Hepatocyte (in vitro differentiated cells): ENCODE results near the gene DSCAML1. TPM values are rescaled to one million over a fixed set of nuclear protein-coding genes. Genes with fewer than 3 reads are reported as not detected.

Experiments used
- DNase-seq: peaks from one replicate; pipeline ENCODE4 v3.0.0-alpha.2; 2016; ENCODE audit warnings: low spot score
- H2AFZ ChIP-seq: fragments of 200-600 bp; sonication (generic); 2 replicates; pipeline ENCODE4 v1.6.0; 2016; ENCODE audit warnings: antibody characterized with exemption, mild to moderate bottlenecking
- H3K27ac ChIP-seq: fragments of 200-600 bp; sonication (generic); 2 replicates; pipeline ENCODE4 v1.5.1; 2016; ENCODE audit warnings: mild to moderate bottlenecking
- H3K27me3 ChIP-seq: fragments of 200-600 bp; sonication (generic); 2 replicates; pipeline ENCODE4 v1.6.1; 2016
- H3K36me3 ChIP-seq: fragments of 200-600 bp; sonication (generic); replicated peaks from 2 replicates; pipeline ENCODE4 v1.5.1; 2016; ENCODE audit warnings: low read depth; ENCODE audit not compliant: insufficient read depth
- H3K4me1 ChIP-seq: fragments of 200-600 bp; sonication (generic); 2 replicates; pipeline ENCODE4 v1.5.1; 2016; ENCODE audit warnings: mild to moderate bottlenecking, moderate library complexity; ENCODE audit not compliant: insufficient read depth
- H3K4me2 ChIP-seq: fragments of 200-600 bp; sonication (generic); 2 replicates; pipeline ENCODE4 v1.6.0; 2016
- H3K4me3 ChIP-seq: fragments of 200-600 bp; sonication (generic); 2 replicates; pipeline ENCODE4 v1.5.1; 2016; ENCODE audit warnings: mild to moderate bottlenecking
- H3K79me2 ChIP-seq: fragments of 200-600 bp; sonication (generic); 2 replicates; pipeline ENCODE4 v1.6.0; 2017; ENCODE audit warnings: mild to moderate bottlenecking
- H3K9me2 ChIP-seq: fragments of 200-600 bp; sonication (generic); replicated peaks from 2 replicates; pipeline ENCODE4 v1.6.0; 2017; ENCODE audit warnings: mild to moderate bottlenecking; ENCODE audit not compliant: insufficient read depth
- H3K9me3 ChIP-seq: fragments of 200-600 bp; sonication (generic); 2 replicates; pipeline ENCODE4 v1.5.1; 2016; ENCODE audit warnings: low read depth, mild to moderate bottlenecking
- H4K20me1 ChIP-seq: fragments of 200-600 bp; sonication (generic); 2 replicates; pipeline ENCODE4 v1.6.0; 2016; ENCODE audit warnings: mild to moderate bottlenecking; ENCODE audit not compliant: insufficient read depth, poor library complexity, severe bottlenecking
- CTCF ChIP-seq: fragments of 200-600 bp; sonication (generic); IDR thresholded peaks from 2 replicates; pipeline ENCODE4 v1.5.1; 2016; ENCODE audit warnings: antibody characterized with exemption, mild to moderate bottlenecking; ENCODE audit not compliant: poor library complexity
- EZH2 ChIP-seq: fragments of 200-600 bp; sonication (generic); IDR thresholded peaks from 2 replicates; pipeline ENCODE4 v1.6.1; 2016; ENCODE audit warnings: antibody characterized with exemption, mild to moderate bottlenecking, borderline replicate concordance
- EZH2phosphoT487 ChIP-seq: fragments of 200-600 bp; sonication (generic); IDR thresholded peaks from one replicate; pipeline ENCODE4 v1.6.1; 2018; ENCODE audit warnings: antibody characterized with exemption, mild to moderate bottlenecking, low read depth, moderate library complexity; ENCODE audit not compliant: unreplicated experiment, severe bottlenecking
- WGBS: methylation state at CpG from one replicate; pipeline ENCODE4 v1.1.6; 2016; ENCODE audit warnings: low lambda C conversion rate; ENCODE audit errors: missing lambda C conversion rate; 5-methylcytosine and 5-hydroxymethylcytosine counted together
- polyA plus RNA-seq: library from polyadenylated mRNA; unstranded; fragments of >200 nt; fragmentation: Nextera tagmentation; extraction: Ambion mirVana; gene quantifications from 2 replicates; pipeline ENCODE4 v1.2.1, GENCODE V29; 2016
- total RNA-seq: library from RNA; depleted of rRNA; stranded (reverse); fragments of >200 nt; gene quantifications from 2 replicates; pipeline ENCODE4 v1.2.3, GENCODE V29; 2014

Gene DSCAML1
- total and polyA plus RNA-seq, 2 experiments from 2014 or later, result 0.46 to 2.6 TPM

DNA sequence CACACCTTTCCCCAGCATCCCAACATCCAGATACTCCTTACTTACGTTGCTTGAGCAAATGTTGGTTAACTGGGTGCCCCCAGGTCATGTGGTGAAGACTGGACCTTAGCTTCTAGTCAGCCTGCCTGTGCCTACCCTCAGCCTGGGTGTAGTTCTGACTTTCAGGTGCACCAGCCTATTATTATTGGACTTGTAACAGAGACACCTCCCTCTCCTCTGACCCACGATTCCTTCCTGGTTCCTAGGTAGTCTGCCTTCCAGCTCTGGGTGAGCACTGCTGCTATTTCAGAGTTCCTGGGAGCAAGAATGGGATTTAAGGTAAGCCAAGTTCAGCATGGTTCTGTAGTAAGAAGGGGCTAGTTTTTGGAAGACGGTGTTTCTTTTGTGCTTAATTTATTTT, 138.2 kb downstream of the DSCAML1 start:
- 77% methylated on average over 3 of the region's 3 CpGs for WGBS
- H3K36me3 ChIP-seq, result no peaks in the 10 kb centered on the region
- H3K27me3 ChIP-seq, result peaks cover 6% of the 10 kb centered on the region
- DNase-seq, result no peak
- H3K9me3 ChIP-seq, result no peaks in the 10 kb centered on the region
- H3K9me2 ChIP-seq, result no peaks in the 10 kb centered on the region
- no peak overlapping the region for H3K4me2 ChIP-seq
- H3K27ac ChIP-seq, result peak overlapping the region; percentile 38
- H3K79me2 ChIP-seq, result no peaks in the 10 kb centered on the region
- H3K4me1 ChIP-seq, result peaks cover 21% of the 10 kb centered on the region
- no peaks in the 10 kb centered on the region for H4K20me1 ChIP-seq
- no peak for TF ChIP-seq EZH2
- no peak for TF ChIP-seq EZH2phosphoT487
- TF ChIP-seq CTCF, result no peak
- no peak overlapping the region for H2AFZ ChIP-seq
- H3K4me3 ChIP-seq, result no peak overlapping the region

DNA sequence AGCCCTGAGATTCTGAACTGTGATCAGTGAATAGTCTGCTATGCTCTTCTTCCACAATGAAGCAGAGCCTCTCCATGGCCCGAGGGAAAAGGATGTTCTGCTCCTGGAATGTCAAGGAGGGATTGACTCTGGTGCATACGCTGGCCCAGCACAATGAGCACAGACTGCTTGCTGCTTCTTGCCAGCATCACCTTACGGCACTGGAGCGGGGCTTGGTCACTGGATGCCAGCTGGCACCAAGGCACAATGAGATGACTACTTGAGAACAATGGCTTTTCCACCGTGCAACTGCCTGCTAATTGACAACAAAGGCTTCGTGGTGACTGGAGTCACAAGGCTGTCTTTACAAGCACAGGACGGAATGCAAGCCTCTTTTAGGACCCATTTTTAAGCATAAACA, 139.2 kb downstream of the DSCAML1 start:
- DNase-seq, result no peak
- Histone ChIP-seq H2AFZ (no peak overlapping the region), H3K4me1 (peaks cover 14% of the 10 kb centered on the region), H4K20me1 (no peaks in the 10 kb centered on the region), H3K9me2 (no peaks in the 10 kb centered on the region), H3K4me2 (no peak overlapping the region), H3K79me2 (no peaks in the 10 kb centered on the region), H3K27me3 (peaks cover 6% of the 10 kb centered on the region), H3K27ac (peak overlapping the region; percentile 38), H3K4me3 (no peak overlapping the region), H3K36me3 (no peaks in the 10 kb centered on the region), H3K9me3 (no peaks in the 10 kb centered on the region)
- TF ChIP-seq EZH2phosphoT487, result no peak
- TF ChIP-seq EZH2, result no peak
- TF ChIP-seq CTCF, result no peak
- 70% methylated on average over 7 of the region's 7 CpGs for WGBS

GRCh38 chr11:117654281-117655255, 142.4 kb downstream of the DSCAML1 start:
- 89% methylated on average over 21 of the region's 21 CpGs for WGBS
- Histone ChIP-seq H3K27me3 (no peaks in the 10 kb centered on the region), H3K4me1 (peaks cover 14% of the 10 kb centered on the region), H3K27ac (no peak overlapping the region), H3K9me3 (no peaks in the 10 kb centered on the region), H3K4me2 (no peak overlapping the region), H3K36me3 (no peaks in the 10 kb centered on the region), H3K79me2 (no peaks in the 10 kb centered on the region), H3K4me3 (no peak overlapping the region), H4K20me1 (no peaks in the 10 kb centered on the region), H3K9me2 (no peaks in the 10 kb centered on the region), H2AFZ (no peak overlapping the region)
- no peak for TF ChIP-seq EZH2
- TF ChIP-seq CTCF, result no peak
- TF ChIP-seq EZH2phosphoT487, result no peak
- DNase-seq, result no peak
